HG02884 (cell line): ENCODE measurements around the gene ALKBH4.
"Not testable (repeated sequence)": the region's sequence is repeated elsewhere in the genome, so short reads cannot be mapped to it uniquely, and the experiment has no call there.

Source experiments
- ATAC-seq: cut with Tn5 transposase; IDR thresholded peaks from one replicate; pipeline ENCODE4 v1.9.1; 2021; ENCODE audit warnings: mild to moderate bottlenecking, moderate library complexity; ENCODE audit not compliant: unreplicated experiment

ALKBH4 gene

GRCh38 chr7:102429141-102429899, 35.3 kb downstream of the ALKBH4 start:
- ATAC-seq = no peak

GRCh38 chr7:102427019-102427405, 37.7 kb downstream of the ALKBH4 start:
- ATAC-seq = no peak

- ATAC-seq = peak; percentile 51
These were observed 38.2 kb downstream of the ALKBH4 start for GRCh38 chr7:102426268-102427018.

- peak; percentile 56 for ATAC-seq
These were observed 38.9 kb downstream of the ALKBH4 start for GRCh38 chr7:102425639-102426267.

- ATAC-seq = no peak
These were observed 39.9 kb downstream of the ALKBH4 start for GRCh38 chr7:102424787-102425218.

- ATAC-seq = no peak
These were observed 40.5 kb downstream of the ALKBH4 start for GRCh38 chr7:102424129-102424551.

GRCh38 chr7:102421706-102422240, 42.9 kb downstream of the ALKBH4 start:
- ATAC-seq = no peak

GRCh38 chr7:102418592-102418991, 46.1 kb downstream of the ALKBH4 start:
- ATAC-seq = no peak

GRCh38 chr7:102417105-102417504, 47.6 kb downstream of the ALKBH4 start:
- ATAC-seq = no peak

GRCh38 chr7:102416406-102416805, 48.3 kb downstream of the ALKBH4 start:
- ATAC-seq = no peak

- no peak for ATAC-seq
These were observed 48.9 kb downstream of the ALKBH4 start for GRCh38 chr7:102415685-102416225.

GRCh38 chr7:102413611-102414010, 51.1 kb downstream of the ALKBH4 start:
- no peak for ATAC-seq

GRCh38 chr7:102413091-102413490, 51.6 kb downstream of the ALKBH4 start:
- ATAC-seq = no peak

GRCh38 chr7:102412548-102412947, 52.1 kb downstream of the ALKBH4 start:
- no peak for ATAC-seq

GRCh38 chr7:102410918-102411317, 53.7 kb downstream of the ALKBH4 start:
- ATAC-seq = no peak

- ATAC-seq = no peak
These were observed 54.5 kb downstream of the ALKBH4 start for GRCh38 chr7:102410123-102410522.

GRCh38 chr7:102409340-102409739, 55.3 kb downstream of the ALKBH4 start:
- ATAC-seq = no peak

- not testable (repeated sequence) for ATAC-seq
These were observed 56.1 kb downstream of the ALKBH4 start for GRCh38 chr7:102408530-102408929.

GRCh38 chr7:102407910-102408309, 56.8 kb downstream of the ALKBH4 start:
- no peak for ATAC-seq
